ENCODE measurements around the gene TADA1.
A peak's percentile ranks its signal among the peaks of the same experiment; 100 is the strongest.

The TADA1 gene, protein sequence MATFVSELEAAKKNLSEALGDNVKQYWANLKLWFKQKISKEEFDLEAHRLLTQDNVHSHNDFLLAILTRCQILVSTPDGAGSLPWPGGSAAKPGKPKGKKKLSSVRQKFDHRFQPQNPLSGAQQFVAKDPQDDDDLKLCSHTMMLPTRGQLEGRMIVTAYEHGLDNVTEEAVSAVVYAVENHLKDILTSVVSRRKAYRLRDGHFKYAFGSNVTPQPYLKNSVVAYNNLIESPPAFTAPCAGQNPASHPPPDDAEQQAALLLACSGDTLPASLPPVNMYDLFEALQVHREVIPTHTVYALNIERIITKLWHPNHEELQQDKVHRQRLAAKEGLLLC

DNA sequence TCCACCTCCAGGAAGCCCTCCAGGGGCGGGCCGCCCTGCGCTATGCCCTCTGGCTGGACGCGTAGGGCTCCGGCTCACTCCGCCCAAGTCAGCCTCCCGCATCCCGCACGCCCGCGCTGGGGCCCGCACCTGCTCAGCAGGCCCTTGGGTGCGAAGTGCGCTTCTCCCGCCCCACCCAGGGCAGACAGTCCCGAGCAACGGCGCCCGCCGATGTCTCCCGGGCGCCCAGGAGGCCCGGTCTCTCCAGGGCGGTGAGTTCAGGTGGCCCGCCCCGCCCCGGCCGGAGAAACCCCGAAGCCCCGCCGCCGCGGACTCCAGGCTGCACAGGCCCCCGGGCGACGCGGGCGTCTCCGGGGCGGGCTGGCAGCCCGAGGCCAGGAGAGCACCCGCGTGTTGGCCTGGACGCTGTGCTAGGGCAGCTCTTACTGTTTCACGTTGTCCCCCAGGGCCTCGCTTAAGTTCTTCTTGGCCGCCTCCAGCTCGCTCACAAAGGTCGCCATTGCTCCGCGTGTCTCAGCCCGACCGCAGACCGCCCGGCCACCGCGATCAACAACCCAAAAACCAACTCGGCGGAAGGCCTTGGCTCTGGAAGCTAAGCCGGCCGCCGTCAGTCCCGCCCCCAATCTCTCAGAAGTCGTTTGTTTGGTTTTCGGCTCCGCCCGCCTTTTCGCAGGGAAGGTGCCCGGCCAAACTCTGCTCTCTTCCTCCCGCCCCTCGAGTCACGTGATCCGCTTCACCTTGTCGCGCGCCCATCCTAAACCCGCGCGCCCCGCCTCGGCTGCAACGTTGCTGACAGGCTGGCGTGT is at the start of gene TADA1:
TSS of gene TADA1 (minus strand) at position 531 of the 806 bp plus-strand sequence. CDS start at position 500, 31 bp downstream.
- peak; percentile 96 for DNase-seq (ENCODE audit: low spot score)

DNA sequence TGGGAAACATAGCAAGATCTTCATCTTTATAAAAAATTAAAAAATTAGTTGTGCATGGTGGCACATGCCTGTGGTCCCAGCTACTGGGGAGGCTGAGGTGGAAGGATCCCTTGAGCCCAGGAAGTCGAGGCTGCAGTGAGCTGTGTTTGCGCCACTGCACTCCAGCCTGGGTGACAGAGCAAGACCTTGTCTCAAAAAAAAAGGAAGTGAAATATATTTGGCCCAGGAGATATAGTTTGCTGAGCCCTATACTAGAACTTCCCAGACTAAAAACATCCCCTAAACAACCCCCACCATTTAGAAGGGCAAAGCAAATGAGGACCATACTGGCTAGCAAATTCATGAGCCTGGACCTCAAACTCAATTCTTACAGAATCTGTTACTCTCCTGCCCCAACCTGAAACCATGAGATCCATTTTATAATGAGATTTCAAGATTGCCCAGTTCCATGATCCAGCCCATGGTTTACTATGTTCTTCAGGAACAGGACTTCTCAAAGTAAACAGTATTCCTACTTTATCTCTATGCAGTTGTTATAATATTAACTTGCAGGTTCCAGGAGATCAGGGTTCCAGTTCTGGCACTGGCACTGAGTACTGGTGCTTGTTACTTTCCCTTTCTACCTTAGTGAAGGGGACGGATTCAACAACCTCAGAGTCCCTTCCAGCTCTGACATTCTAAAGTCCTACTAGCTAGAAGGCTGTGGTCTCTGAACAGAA is 48.9 kb upstream of the TADA1 start:
- DNase-seq (ENCODE audit: low spot score), result no peak

DNA sequence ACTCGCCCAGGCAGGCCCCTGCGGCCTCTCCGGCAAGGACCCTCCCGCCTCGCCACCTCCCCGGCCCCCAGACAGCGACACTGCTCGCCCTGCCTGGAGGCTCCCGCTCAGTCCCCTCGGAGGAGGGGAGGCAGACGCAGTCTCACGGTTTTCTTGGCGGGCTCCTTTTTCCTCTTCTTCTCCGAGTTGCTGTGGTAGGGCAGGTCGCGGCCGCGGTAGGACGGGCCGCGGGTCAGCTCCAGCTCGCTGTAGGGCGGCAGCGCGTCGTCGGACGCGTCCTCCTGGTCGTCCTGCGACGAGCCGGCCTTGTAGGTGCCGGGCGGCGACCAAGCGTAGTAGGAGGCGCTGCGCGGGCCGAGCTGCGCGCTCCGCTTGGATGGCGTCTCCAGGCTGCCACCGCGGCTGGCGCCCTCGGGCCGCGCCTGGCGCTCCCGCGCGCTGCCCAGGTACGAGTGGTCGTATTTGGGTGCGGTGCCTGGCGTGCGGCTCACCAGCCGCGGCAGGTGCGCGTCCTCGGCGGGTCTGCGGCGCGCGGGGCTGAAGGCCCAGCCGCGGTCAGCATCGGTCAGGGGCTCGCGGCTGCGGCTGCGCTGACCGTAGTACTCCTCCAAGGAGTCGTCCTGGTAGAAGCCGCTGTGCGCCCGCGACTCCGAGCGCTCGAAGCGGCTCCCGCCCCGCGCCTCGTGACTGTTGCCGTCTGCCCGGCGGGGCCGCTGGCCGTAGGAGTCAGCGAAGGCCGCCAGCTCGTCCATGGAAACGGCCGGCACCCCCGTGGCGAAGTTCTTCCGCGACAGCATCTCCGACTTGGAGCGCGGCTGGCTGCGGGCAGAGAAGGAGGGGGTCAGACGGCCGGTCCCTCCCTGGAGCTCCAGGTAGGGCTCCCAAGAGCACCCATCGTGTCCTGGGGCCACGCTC is 44.8 kb upstream of the TADA1 start:
- no peak for DNase-seq (ENCODE audit: low spot score)

DNA sequence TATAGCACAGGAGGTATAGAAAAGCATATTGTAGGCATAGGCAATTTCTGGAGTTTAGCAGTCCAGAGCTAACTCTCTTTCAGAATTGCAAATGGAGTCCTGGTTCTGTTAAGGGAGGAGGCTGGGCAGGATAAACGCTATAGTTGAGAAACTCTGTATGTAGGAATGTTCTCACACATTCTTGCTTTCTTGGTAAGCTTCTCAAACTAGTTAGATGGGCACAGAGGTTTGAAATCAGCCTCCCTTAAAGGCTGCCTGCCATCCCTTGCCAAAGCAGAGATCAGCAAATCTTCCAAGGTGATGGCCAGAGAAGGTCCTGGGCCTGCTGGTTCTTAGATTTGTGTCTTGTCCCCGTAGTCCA is 42.9 kb upstream of the TADA1 start:
- DNase-seq (ENCODE audit: low spot score), result no peak

DNA sequence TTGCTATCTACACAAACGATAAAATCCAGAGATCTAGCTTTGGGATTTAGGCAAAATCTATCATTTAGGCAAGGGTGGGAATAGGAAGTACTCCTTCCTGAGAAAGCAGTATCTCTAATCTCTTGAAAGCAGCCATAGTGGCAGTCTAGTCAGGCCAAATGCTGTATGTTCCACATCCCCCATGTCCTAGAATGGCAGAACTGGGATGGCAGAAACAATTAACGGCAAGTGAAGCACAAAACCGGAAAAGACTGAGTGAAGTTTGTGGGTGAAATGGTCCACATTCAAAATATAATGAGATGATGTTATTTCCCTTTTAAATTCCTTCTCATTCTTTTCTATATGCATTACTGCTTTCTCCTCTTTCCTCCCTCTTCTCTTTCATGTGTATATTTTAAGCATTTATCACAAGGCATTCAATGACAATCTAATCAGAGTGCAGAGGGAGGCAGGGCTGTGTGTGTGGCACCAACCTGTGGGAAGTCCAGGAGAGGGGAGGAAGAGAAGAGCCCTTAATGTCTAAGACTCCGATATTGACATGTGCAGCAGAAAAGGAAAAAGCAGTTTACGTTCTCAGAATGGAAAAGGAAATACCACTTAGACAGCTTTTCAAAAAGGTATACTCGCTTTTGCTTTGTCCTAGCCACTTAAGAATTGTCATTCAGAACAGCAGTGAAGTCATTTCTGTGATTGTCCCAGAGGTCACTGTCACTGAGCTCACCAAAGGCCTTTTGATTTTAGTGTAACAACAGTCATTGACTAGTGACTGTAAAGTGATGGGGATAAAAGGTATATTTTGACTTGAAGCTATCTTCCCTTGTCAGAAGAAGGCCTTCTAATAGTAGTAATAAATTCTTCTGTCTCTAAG is 42.3 kb upstream of the TADA1 start:
- DNase-seq (ENCODE audit: low spot score), result no peak

DNA sequence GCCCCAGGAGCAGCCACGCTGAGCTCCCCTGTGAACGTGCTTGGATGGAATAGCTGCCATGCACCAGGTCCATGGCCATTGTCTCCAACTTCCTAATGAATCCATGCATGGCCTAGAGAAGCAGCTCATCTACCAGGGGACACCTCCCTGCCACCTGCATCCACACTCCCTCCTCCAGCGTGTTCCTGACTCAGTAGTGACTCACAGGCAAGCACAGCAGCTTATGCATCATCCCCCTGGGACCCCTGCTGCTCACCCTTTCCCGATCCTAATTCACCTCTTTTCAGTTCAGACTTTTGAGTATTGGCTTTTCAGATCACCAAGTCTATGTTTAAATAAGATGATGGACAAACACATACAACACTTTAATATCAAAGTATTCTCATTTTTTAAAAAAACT is 39.9 kb upstream of the TADA1 start:
- no peak for DNase-seq (ENCODE audit: low spot score)

DNA sequence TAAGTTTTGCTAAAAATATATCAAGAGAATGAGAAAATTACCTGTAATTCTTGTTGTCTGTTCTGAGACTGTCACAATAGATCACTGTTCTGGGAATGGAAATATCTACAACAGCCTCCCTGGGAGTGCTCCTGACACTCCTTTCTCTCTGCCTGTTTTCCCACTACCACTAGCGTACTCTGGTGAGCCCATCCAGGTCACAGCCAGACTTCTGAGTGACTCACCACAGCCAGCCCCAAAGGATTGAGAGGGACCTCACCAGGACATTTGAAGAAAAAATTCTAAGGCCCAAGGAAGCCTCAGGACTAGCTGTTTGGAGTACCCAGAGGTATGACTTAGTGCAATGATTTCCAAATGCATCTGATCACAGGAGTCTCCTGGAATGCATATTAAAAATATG is 39.0 kb upstream of the TADA1 start:
- no peak for DNase-seq (ENCODE audit: low spot score)

DNA sequence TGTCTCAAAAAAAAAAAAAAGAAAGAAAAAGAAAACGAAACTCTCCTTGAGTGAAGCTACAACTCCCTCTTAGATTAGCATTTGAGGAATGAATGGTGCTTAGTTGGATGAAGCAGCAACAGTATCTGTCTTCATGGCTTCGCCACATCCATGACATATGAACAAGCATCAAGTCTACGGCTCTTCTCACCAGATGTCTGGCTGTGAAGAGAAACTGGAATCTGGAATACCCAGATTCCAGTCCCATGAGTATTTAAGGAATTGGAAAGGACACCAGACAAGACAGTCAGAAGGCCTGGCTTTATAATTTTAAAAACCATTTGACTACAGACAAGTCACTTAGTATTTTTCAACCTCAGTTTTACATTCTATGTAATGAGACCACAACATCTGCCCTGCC is 38.0 kb upstream of the TADA1 start:
- no peak for DNase-seq (ENCODE audit: low spot score)

DNA sequence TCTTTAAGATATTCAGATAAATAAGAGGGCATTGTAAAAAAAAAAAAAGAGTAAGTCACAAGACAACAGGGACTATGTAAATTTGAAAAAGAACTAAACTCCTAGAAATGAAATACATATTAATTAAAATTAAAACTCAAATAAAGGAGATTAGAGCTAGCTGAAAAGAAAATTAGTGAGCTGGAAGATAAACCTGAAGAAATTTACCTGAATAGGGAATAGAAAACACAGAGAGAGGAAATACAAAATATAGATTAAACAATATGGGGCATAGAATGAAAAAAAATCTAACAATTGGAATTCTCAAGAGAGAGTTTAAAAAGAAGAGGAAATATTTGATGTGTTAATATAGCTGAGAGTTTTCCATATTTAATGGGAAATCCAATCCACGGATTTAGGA is 35.6 kb upstream of the TADA1 start:
- DNase-seq (ENCODE audit: low spot score), result no peak

DNA sequence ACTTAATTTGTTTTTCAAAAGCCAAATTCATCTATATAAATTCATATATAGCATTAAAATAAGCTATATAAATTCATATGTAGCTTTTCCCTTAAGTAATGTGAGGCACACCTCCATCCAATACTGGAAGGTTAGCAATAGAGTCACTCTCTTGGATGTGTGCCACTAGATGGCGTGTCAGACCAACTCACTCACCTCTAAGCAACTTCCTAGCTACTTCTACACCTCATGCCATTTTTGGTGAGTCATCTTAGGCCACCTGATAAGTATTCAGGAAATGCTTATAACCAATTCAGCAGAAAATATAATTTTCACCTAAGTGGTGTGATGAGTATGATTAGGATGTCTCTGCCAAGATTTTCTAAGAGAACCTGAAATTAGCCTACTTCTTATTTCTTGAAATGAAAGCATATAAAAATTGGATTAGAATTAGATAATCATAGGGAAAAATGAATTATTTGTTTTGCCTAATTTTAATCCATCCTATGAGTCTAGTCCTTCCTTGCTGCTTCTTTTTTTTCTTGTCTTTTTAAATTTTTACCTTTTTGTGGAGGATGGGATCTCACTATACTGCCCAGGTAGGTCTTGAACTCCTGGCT is 34.4 kb upstream of the TADA1 start:
- peak; percentile 92 for DNase-seq (ENCODE audit: low spot score)

DNA sequence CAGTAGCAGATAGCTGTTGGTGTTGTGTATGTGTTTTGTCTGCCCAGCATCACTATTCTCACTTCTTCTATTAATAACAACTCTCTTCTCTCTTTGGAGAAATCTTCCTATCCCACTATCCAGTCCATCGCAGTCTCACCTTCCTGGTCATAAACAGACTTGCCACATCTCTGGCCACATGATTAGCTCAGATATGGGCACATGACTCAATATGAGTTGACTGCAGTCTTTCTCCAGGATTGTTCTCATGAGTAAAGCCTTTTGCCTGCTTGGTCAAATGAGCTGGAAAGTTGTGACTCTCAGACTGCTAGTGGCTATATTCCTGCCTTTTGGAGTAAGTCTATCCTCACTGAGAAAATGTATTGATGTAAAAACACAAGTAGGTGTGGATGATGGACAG is 32.9 kb upstream of the TADA1 start:
- no peak for DNase-seq (ENCODE audit: low spot score)

DNA sequence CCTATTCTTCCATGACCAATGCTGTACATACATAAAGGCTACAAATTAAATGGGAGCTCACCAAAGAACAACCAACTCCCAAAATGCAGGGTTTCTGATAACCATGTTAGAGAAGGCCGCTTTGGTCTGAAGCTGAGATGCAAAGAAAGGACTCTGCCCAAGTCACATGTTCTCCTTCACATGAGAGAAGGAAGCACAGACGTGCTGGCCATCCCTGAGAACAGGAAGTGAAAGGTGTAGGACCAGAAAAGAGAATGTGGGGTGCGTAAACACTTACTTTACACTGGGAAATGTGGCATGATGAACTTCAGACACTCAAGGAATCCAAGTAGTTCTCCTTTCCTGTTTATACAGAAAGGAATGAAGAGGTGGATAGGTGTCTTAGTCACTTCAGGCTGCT is 31.7 kb upstream of the TADA1 start:
- DNase-seq (ENCODE audit: low spot score), result no peak

DNA sequence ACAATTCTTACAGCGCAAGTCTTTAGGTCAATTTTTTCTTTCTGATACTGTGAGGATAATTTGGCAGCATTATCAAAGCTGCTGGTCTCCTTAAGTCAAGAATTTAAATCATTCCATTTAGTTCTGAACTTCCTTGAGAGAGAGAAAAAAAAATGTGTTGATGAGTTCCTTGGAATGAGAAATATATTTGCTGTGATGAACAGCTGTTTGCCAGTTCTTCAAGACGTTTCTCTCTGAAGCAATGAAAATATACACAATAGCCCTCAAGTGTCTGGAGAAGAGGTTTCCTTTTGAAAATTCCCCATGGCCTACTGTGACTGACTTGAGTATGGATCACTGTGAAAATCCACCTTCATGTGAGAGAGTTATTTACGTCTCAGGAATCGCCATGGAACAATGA is 31.0 kb upstream of the TADA1 start:
- DNase-seq (ENCODE audit: low spot score), result no peak

DNA sequence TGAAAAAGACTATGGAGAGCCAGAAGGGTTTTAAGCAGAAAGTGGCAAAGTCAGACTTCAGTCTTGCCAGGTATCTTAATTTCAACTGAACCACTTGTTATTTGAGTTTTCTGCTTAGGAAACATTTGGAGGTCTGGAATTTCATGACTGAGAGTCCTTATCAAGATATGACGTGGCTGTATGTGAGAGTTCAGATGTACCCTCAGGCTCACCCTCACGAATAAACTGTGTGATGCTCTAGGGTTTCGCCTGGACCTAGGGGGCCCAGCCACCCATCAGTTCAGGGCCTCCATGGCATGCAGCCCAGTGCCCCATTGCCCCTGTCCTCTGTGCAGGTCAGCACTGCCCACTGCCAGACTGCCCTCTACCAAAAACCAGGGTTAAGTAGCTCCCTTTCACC is 30.6 kb upstream of the TADA1 start:
- no peak for DNase-seq (ENCODE audit: low spot score)

DNA sequence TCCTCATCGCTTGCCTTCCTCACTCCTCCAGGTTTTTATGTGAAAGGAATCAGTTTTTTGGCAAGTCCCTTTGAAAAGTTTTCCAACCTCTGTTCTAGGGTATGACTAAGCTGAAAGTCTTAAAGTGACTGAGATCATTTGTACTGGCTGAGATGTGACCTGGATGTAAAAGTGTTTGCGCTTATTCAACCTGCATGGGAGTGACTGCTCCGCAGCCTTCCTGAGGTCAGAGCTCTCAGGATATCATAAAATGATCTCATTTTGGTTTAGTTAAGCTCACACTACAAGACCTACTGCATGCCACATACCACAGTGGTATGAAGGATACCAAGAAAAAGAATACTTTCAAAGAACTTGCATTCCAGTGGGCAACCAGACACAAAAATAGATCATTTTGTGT is 29.8 kb upstream of the TADA1 start:
- no peak for DNase-seq (ENCODE audit: low spot score)

DNA sequence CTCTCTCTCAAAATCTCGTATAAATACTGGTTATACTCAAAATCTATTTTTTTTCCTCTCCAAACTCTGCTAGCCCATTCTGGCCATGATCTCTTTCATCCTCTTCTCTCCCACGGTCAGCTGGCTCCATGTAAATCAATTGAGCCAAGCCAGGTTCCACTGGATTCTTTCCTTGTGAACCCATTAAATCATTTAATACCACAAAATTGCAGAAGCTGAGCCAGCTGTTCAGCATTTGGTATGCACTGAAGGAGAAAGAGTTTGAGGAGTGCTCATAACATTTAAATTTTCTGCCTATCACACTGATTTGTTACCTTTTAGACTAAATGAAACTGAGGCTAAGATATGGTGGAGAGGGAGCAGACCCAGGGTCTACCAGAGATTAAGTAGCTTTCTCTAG is 29.1 kb upstream of the TADA1 start:
- no peak for DNase-seq (ENCODE audit: low spot score)

DNA sequence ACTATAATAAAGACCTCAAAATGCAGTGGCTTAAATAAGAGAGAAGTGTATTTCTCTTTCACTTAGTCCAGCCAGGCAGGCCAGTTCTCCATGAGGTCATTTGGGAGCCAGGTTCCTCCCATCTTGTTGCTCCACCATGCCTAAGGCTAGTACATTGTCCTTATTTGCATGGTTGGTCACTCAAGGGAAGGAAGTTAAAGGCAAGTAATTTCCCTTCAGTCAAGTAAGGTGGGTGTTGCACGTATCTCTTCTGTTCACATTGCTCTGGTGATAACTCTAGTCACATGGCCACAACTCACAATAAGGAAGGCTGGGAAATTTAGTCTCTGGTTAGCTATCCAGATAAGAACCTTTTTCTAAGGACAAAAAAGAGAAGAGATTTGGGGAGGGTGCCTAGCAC is 27.2 kb upstream of the TADA1 start:
- no peak for DNase-seq (ENCODE audit: low spot score)

DNA sequence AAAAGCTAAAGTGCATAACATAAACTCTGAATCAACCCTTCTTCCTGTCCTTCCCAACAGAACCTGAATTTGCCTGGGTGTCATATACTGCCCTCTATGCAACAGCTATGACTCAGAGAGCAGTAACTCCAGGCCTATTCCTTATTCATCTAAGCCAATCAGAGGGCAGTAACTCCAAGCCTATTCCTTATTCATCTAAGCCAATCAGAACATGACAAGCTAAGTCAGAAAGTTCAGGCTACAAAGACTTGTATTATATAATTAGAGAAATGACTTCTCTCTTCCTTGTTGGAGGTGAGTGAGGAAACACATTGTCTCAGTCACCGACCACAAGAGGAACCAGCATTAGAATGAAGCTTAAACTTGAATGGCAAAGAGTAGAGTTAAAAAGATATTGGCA is 26.2 kb upstream of the TADA1 start:
- DNase-seq (ENCODE audit: low spot score), result peak; percentile 81

DNA sequence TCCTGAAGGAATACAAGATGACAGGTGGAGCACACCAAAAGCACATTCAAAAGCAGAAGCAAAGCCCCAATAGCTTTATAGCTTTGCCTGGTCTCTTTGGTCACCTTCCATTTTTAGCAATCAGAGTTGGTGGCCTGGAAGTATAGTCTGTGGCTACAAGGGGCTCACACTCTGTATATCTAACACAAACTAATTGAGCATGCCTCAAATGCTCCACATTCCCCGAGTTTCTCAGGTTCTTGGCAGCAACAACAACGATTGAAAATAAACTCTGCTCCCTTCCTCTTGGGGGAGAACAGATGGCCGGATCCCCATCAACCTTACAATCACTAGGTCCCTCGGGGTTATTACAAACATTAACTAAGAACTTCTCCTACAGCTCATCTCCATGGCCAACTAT is 24.9 kb upstream of the TADA1 start:
- DNase-seq (ENCODE audit: low spot score), result no peak

DNA sequence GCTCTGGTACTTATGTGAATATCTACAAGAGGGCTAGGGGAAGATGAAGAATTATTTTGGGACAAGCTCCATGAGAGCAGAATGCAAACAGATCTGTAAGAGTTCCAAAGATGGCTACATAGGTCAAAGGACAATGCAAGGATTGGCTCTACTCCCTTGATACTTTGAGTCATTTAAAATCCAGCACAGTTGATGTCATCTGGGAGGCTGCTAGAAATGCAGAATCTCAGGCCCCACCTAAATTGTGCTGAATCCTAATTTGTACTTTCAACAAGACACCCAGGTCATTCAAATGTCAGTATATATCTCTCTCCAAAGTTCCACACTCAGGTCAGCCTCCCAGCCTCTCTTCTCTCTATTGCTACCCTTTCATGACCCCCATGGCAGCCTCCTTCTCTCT is 23.7 kb upstream of the TADA1 start:
- DNase-seq (ENCODE audit: low spot score), result no peak

DNA sequence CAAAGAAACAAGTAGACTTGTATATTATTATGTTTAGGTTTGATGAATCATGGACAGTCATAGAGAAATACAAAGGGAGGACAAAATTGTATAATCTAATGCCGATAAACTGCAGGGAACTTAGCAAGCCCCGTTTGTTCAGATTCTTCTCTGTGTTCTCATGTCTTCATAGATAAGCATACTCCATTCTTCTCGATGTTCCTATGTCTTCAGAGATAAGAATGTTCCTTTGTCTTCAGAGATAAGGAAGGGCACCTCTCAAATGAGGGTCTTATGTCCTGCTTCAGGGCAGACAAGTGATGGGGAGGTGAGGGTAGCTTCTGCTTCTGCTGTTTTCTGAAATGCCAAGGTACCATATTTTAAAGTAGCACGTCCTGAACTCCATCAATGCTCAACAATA is 19.7 kb upstream of the TADA1 start:
- no peak for DNase-seq (ENCODE audit: low spot score)
